Heart right ventricle (tissue), 16 donors: Measurements from ENCODE around the gene PAK4. TPM values are rescaled to one million over a fixed set of nuclear protein-coding genes. Genes with fewer than 3 reads are reported as not detected.

Source experiments
- ATAC-seq, 8 donors: fragments of 200-7000 bp; cut with Tn5 transposase; one replicate each; pipeline ENCODE4 v1.9.1; 2020; ENCODE audit warnings: mild to moderate bottlenecking in 8 of 8, moderate library complexity in 8 of 8, moderate number of reproducible peaks in 1 of 8
- DNase-seq, 2 donors: peaks; one replicate each; pipeline ENCODE4 v3.0.0-alpha.2; 2020
- H3K27ac ChIP-seq, 10 donors: fragments of 200-600 bp; sonication (generic) in 2 of 10; one replicate each; pipeline versions ENCODE4 v1.5.0 to v1.8.0; 2020 to 2022; ENCODE audit warnings: mild to moderate bottlenecking in 3 of 10
- H3K27me3 ChIP-seq, 7 donors: fragments of 200-600 bp; one replicate each; pipeline ENCODE4 v1.8.0; 2021 to 2022; ENCODE audit warnings: mild to moderate bottlenecking in 2 of 7
- H3K36me3 ChIP-seq, 9 donors: fragments of 200-600 bp; sonication (generic) in 1 of 9; one replicate each; pipeline versions ENCODE4 v1.5.0 to v1.8.0; 2020 to 2022; ENCODE audit warnings: mild to moderate bottlenecking in 2 of 9
- H3K4me1 ChIP-seq, 9 donors: fragments of 200-600 bp; sonication (generic) in 1 of 9; one replicate each; pipeline versions ENCODE4 v1.5.0 to v1.8.0; 2020 to 2022; ENCODE audit warnings: mild to moderate bottlenecking in 4 of 9
- H3K4me3 ChIP-seq, 10 donors: fragments of 200-600 bp; sonication (generic) in 2 of 10; one replicate each; pipeline versions ENCODE4 v1.5.0 to v1.8.0; 2020 to 2022; ENCODE audit warnings: mild to moderate bottlenecking in 7 of 10, moderate library complexity in 2 of 10
- H3K9me3 ChIP-seq, 11 donors: fragments of 200-600 bp in 10 of 11; sonication (generic) in 2 of 11; one replicate each; pipeline versions ENCODE4 v1.5.0 to v1.8.0; 2013 to 2022; ENCODE audit warnings: mild to moderate bottlenecking in 2 of 11, control low read depth in 1 of 11, moderate library complexity in 1 of 11
- WGBS, 2 donors: extraction: QIAGEN DNeasy Blood & Tissue Kit; methylation state at CpG; one replicate each; pipeline ENCODE4 v1.1.7; 2013; ENCODE audit warnings: inconsistent platforms in 1 of 2; 5-methylcytosine and 5-hydroxymethylcytosine counted together
- intact Hi-C, 10 donors: fragments of 100-400 bp; cut with DNase I; formaldehyde crosslinking; loops; one replicate each; pipeline versions ENCODE4 v1.11.1 to v1.14.2; 2022
- polyA plus RNA-seq, 2 donors: library from polyadenylated mRNA; stranded (reverse); fragments of 200-250 nt; gene quantifications; one replicate each; pipeline ENCODE4 v1.2.3, GENCODE V29; 2013
- total RNA-seq, 10 donors: library from RNA; stranded (reverse); fragmentation: NEBNext Ultra II Directional in 3 of 10; extraction: Animal tissue kit (Norgen Biotek cat#: 25700) in 3 of 10; gene quantifications; one replicate each; pipeline versions ENCODE4 v1.2.1 to v1.2.4, GENCODE V29; 2021 to 2023
- TF ChIP-seq, protein P1 (sequence below), 9 donors: fragments of 200-600 bp; sonication (generic) in 2 of 9; IDR thresholded peaks; one replicate each; pipeline versions ENCODE4 v1.5.0 to v1.8.0; 2021 to 2022; ENCODE audit warnings: antibody characterized with exemption in 9 of 9, mild to moderate bottlenecking in 5 of 9, moderate library complexity in 1 of 9
- donor health status: Arrhythmogenic right ventricular cardiomyopathy.
- donor health status: ischemic (EF 13 %, LVEDD 7.1; RV severe dilation, severe dysfunction).
- donor health status: healthy with polysubstance abuse.
- donor health status: DM: no; HTN: yes; CAD: no.
- donor health status: DM: no; HTN: no; CAD: no.
- donor health status: ischemic (EF 25% LVEDD 6.9; RV normal size, moderate dysfunction).
- donor health status: ischemic (EF 25% LVEDD 5.7; RV mildly dilated, moderate dysfunction).
- donor health status: healthy.
- donor health status: DM: yes; HTN: yes; CAD: no.
- donor health status: Ischemic cardiomyopathy.
- donor health status: ischemic (EF 35%, LVEDD 5.7; RV mildly dilated, moderate dysfunction).
- donor health status: nonischemic (EF 11% LVEDD 7.7; RV severe dilation, severe dysfunction).
- donor health status: DM: yes; HTN: yes; CAD: no.
- donor health status: PGD.
- donor health status: ischemic (EF 29% LVEDD 5.4; RV normal size, mild dysfunction).
- donor health status: nonischemic (EF 23%, LVEDD 6.1; RV moderate dilation, normal function).

The PAK4 gene
- total and polyA plus RNA-seq, 12 donors, result 8.6 to 22.4 (median 16.1) TPM

DNA sequence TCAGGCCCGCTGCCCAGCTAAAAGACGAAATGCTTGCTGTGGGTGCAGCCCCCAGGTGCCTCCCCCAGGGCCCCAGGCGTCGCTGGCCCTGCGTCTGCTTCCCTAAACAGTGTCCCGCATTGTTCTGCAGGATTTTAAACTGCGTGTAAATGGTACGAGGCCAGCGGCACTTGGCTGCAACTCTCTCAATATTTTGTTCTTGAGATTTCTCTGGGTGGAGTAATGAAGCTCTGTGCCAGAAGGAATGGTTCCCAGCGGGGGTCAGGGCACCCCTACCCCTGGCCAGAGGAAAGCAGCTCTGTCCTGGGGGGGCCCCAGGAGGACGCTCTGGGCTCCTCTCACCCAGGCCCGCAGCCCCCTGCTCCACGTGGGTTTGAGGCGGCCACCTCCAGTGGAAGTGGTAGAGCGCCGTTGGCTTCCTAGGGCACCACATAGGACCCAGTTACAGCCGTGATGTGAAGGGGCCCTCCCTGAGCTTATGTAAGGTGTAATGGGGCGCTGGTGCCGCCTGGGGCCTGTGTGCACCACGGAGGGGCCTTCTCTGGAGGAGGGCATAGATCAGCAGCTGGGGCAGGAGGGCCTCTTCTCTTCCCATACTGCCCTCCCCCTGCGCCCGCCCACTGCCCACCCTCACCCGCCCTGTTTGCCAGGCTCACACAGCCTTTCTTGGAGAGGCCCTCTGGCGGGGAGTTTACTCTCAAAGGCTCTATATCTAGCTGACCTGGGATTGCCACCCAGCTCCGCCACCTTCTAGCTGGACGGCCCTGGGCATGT, 19.8 kb downstream of the PAK4 start:
- TF ChIP-seq, protein P1, sequence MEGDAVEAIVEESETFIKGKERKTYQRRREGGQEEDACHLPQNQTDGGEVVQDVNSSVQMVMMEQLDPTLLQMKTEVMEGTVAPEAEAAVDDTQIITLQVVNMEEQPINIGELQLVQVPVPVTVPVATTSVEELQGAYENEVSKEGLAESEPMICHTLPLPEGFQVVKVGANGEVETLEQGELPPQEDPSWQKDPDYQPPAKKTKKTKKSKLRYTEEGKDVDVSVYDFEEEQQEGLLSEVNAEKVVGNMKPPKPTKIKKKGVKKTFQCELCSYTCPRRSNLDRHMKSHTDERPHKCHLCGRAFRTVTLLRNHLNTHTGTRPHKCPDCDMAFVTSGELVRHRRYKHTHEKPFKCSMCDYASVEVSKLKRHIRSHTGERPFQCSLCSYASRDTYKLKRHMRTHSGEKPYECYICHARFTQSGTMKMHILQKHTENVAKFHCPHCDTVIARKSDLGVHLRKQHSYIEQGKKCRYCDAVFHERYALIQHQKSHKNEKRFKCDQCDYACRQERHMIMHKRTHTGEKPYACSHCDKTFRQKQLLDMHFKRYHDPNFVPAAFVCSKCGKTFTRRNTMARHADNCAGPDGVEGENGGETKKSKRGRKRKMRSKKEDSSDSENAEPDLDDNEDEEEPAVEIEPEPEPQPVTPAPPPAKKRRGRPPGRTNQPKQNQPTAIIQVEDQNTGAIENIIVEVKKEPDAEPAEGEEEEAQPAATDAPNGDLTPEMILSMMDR (IDR thresholded peaks at IDR 0.05), result peak in 2 of 9 donors; percentile 20 to 21
- Histone ChIP-seq H3K9me3 (peaks cover 0 to 4% (median 0%) of the 10 kb centered on the region in 11 donors), H3K36me3 (no peaks in the 10 kb centered on the region), H3K4me3 (no peak overlapping the region), H3K4me1 (peaks cover 4 to 28% (median 21%) of the 10 kb centered on the region in 9 donors), H3K27ac (peak overlapping the region in 9 of 10 donors; percentile 31 to 76 (median 51)), H3K27me3 (no peaks in the 10 kb centered on the region)
- ATAC-seq (peak; percentile 51 to 80 (median 67)), DNase-seq (no peak)
- intact Hi-C loops, result no loop called here
- WGBS, 2 donors, result 38 to 53% methylated on average over 26 of the region's 26 CpGs

DNA sequence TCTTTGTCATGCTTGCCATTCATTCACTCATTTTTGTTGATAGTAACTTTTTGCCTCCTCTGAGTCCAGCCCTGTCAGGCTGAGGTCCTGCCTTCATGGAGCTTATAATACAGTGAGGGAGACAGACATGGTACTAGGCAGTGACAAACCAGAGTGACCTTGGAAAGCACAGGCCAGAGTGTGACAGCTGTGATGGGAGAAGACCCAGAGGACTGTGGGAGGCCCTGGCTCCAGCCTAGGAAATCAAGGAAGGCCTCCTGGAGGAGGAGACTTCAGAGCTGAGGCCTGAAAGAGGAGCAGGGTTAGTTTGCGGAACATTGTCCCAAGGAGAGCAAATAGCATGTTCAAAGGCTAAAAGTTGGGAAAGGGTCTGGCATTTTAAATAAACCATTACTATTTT, 20.5 kb downstream of the PAK4 start:
- DNase-seq, result no peak
- intact Hi-C loops, result no loop called here
- no peaks in the 10 kb centered on the region for H3K36me3 ChIP-seq
- H3K27me3 ChIP-seq, result no peaks in the 10 kb centered on the region
- TF ChIP-seq, protein P1 (IDR thresholded peaks at IDR 0.05), result no peak
- peaks cover 4 to 25% (median 19%) of the 10 kb centered on the region in 9 donors for H3K4me1 ChIP-seq
- H3K9me3 ChIP-seq, result peaks cover 0 to 4% (median 0%) of the 10 kb centered on the region in 11 donors
- H3K27ac ChIP-seq, result peak overlapping the region in 3 of 10 donors; percentile 51 to 53 (median 51)
- ATAC-seq, result peak in 2 of 8 donors; percentile 56 to 61
- WGBS, 2 donors, result 98 to 100% methylated on average over 1 of the region's 1 CpG
- H3K4me3 ChIP-seq, result no peak overlapping the region

DNA sequence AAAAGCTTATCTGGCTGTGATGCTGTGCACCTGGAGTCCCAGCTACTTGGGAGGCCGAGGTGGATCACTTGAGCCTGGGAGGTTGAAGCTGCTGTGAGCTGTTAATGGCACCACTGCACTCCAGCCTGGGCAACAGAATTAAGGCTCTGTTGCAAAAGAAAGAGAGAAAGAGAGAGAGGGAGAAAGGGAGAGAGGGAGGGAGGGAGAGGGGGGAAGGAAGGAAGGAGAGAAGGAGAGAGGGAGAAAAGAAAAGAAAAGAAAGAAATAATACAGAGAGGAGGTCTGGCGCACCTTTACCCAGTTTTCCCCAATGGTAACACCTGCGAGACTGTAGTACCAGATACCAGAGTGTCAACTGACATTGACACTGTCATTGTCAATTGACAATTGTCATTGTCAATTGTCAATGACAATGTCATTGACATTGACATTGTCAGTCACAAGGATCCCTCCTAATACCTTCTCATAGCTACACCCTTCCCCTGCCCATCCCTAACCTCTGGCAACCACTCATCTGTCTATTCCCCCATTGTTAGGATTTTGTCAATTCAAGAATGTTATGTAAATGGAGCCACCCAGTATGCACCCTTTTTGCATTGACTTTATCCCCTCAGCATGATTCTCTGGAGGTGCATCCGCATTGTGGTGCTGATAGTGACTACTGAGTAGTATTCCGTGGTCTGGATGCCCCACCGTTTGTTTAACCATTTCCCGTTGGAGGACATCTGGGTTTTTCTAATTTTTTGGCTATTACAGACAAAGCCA, 21.3 kb downstream of the PAK4 start:
- Histone ChIP-seq H3K4me1 (peaks cover 4 to 25% (median 19%) of the 10 kb centered on the region in 9 donors), H3K9me3 (peaks cover 0 to 4% (median 0%) of the 10 kb centered on the region in 11 donors), H3K36me3 (no peaks in the 10 kb centered on the region), H3K27ac (no peak overlapping the region), H3K27me3 (no peaks in the 10 kb centered on the region), H3K4me3 (no peak overlapping the region)
- DNase-seq (no peak), ATAC-seq (no peak)
- 84 to 89% methylated on average over 7 of the region's 7 CpGs for WGBS, 2 donors
- intact Hi-C loops, result no loop called here
- TF ChIP-seq, protein P1 (IDR thresholded peaks at IDR 0.05), result no peak

DNA sequence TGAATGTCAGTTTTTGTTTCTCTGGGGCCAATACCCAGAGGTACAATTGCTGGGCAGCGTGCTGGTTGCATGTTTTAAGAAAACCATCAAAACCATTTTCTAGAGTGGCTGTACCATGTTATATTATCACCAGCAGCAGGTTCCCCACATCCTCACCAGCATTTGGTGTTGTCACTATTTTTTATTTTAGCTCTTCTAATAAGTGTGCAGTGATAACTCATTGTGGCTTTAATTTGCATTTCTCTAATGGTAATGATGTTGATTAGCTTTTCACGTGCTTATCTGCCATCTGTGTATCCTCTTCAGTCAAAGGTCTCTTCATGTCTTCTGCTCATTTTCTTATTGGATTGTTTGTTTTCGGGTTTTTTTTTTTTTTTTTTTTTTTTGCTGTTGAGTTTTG, 21.9 kb downstream of the PAK4 start:
- DNase-seq, result no peak
- Histone ChIP-seq H3K4me1 (peaks cover 4 to 25% (median 19%) of the 10 kb centered on the region in 9 donors), H3K27ac (no peak overlapping the region)

More for the DNA sequence above, 21.9 kb downstream of the PAK4 start:
- ATAC-seq, result no peak
- TF ChIP-seq, protein P1 (IDR thresholded peaks at IDR 0.05), result no peak
- 94 to 95% methylated on average over 3 of the region's 3 CpGs for WGBS, 2 donors
- no peaks in the 10 kb centered on the region for H3K27me3 ChIP-seq
- H3K4me3 ChIP-seq, result no peak overlapping the region
- intact Hi-C loops, result no loop called here
- no peaks in the 10 kb centered on the region for H3K36me3 ChIP-seq
- H3K9me3 ChIP-seq, result peaks cover 0 to 4% (median 0%) of the 10 kb centered on the region in 11 donors
